Measurements from ENCODE around the gene PDZK1IP1.

GRCh38 chr1:47214549-47214948 is 24.7 kb upstream of the PDZK1IP1 start:
- TF ChIP-seq POLR2AphosphoS5 (IDR thresholded peaks at IDR 0.05; ENCODE audit: borderline replicate concordance, low read depth, low read length) (no peak), EZH2 (IDR thresholded peaks at IDR 0.05) (no peak), FOXP2 (optimal IDR thresholded peaks at IDR 0.05; ENCODE audit: control extremely low read depth, extremely low read length, insufficient read depth) (no peak)
